ENCODE results near the gene CHAF1B. TPM values are rescaled to one million over a fixed set of nuclear protein-coding genes. Genes with fewer than 3 reads are reported as not detected.

The CHAF1B gene
- total RNA-seq, 6 experiments from 2014 or later: 0.27 to 2.1 (median 0.72) TPM

DNA sequence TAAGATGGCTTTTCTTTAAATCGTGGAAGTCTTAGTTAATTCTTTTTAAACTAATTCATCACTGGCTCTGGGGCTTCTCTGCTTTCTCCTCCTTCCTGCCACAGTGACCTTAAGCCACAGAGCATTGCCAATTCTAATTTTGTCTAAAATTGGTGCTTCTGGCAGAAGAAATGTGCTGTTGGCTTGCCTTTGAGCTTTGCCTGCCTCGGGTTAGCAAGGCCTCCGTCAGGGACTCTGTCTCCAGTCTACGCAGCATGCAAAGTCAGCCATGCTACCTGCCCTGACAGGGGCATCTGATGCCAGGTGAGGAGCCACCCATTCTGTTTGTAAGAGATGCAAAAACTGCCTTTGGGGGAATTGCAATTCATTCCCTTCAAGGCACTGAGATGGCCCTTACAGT, 69.5 kb downstream of the CHAF1B start:
- intact Hi-C loops (cut with DNase I): no loop called here
- no peak overlapping the region for H3K27ac ChIP-seq
- H3K4me3 ChIP-seq: no peak overlapping the region
- H3K27me3 ChIP-seq: no peaks in the 10 kb centered on the region
- DNase-seq: no peak
- TF ChIP-seq, protein P1, sequence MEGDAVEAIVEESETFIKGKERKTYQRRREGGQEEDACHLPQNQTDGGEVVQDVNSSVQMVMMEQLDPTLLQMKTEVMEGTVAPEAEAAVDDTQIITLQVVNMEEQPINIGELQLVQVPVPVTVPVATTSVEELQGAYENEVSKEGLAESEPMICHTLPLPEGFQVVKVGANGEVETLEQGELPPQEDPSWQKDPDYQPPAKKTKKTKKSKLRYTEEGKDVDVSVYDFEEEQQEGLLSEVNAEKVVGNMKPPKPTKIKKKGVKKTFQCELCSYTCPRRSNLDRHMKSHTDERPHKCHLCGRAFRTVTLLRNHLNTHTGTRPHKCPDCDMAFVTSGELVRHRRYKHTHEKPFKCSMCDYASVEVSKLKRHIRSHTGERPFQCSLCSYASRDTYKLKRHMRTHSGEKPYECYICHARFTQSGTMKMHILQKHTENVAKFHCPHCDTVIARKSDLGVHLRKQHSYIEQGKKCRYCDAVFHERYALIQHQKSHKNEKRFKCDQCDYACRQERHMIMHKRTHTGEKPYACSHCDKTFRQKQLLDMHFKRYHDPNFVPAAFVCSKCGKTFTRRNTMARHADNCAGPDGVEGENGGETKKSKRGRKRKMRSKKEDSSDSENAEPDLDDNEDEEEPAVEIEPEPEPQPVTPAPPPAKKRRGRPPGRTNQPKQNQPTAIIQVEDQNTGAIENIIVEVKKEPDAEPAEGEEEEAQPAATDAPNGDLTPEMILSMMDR (IDR thresholded peaks at IDR 0.05): no peak
- TF ChIP-seq POLR2A (IDR thresholded peaks at IDR 0.05): no peak
- no peak for ATAC-seq
- WGBS (ENCODE audit: insufficient coverage, low coverage, low lambda C conversion rate, missing lambda C conversion rate): 59% methylated on average over 3 of the region's 4 CpGs
- peaks cover 0 to 4% (median 0%) of the 10 kb centered on the region in 4 donors for H3K4me1 ChIP-seq
- no peaks in the 10 kb centered on the region for H3K36me3 ChIP-seq
- no peaks in the 10 kb centered on the region for H3K9me3 ChIP-seq

DNA sequence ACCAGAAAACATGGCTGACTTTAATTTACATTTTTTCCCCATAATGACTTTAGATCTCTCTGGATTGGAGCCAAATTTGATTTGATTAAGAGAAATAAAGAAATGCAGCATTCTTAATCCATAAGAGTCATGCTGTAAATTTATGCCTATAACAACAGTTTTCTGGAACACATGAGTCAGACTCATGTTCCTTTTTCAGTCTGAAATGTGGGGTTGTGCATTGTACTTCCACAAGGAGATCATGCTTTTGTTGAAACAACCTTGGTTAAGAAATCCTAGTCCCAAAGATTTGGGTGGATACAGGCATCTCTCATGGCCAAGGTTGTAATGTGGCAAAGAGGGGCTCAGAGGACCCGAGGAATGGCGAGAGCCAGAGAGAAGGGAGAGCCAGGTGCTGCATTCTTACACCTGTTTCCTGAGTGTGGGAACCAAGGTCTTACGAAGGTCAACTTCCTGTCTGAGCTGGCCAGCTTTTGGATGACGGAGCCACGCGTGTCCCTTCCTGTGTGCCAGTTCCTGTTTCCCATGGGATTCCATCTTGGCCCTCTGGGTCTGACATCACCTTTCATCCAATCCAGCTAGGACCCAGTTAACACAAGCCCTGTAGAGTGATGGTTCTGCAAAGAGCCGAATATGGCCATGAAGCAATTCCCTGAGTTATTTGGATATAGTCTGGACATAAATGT, 71.7 kb downstream of the CHAF1B start:
- TF ChIP-seq, protein P1 (IDR thresholded peaks at IDR 0.05): no peak
- TF ChIP-seq POLR2A (IDR thresholded peaks at IDR 0.05): no peak
- H3K9me3 ChIP-seq: no peaks in the 10 kb centered on the region
- no peaks in the 10 kb centered on the region for H3K27me3 ChIP-seq
- H3K4me3 ChIP-seq: no peak overlapping the region
- WGBS (ENCODE audit: insufficient coverage, low coverage, low lambda C conversion rate, missing lambda C conversion rate): 73% methylated on average over 3 of the region's 7 CpGs
- no peaks in the 10 kb centered on the region for H3K36me3 ChIP-seq
- H3K27ac ChIP-seq: no peak overlapping the region
- DNase-seq (no peak), ATAC-seq (no peak)
- peaks cover 0 to 14% (median 2%) of the 10 kb centered on the region in 4 donors for H3K4me1 ChIP-seq
- intact Hi-C loops (cut with DNase I): no loop called here

DNA sequence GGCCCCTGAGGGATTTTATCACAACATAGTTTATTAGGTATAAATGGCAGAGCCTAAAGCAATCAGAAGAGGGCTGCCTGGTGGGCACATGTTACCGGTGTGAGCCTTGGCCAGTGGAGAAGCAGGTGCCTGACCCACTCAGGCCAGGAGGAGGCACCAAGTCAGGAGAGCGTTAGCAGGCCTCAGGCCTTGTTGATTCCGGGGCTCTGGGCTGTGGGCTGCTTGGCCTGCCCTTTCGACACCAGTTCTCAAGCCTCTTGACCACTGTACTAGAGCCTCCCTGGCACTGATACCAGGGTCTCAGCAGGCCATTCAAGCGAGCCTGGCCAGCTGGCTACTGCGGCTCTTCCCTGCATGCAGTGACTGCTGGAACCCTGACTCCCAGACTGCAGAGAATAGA, 73.9 kb downstream of the CHAF1B start:
- DNase-seq (no peak), ATAC-seq (no peak)
- no peaks in the 10 kb centered on the region for H3K9me3 ChIP-seq
- intact Hi-C loops (cut with DNase I): no loop called here
- no peak for TF ChIP-seq POLR2A (IDR thresholded peaks at IDR 0.05)
- TF ChIP-seq, protein P1 (IDR thresholded peaks at IDR 0.05): no peak
- H3K4me1 ChIP-seq: peaks cover 0 to 20% (median 9%) of the 10 kb centered on the region in 4 donors
- no CpG with 5 or more reads among the region's 6 CpGs for WGBS (ENCODE audit: insufficient coverage, low coverage, low lambda C conversion rate, missing lambda C conversion rate)
- no peak overlapping the region for H3K4me3 ChIP-seq
- H3K27me3 ChIP-seq: no peaks in the 10 kb centered on the region
- H3K36me3 ChIP-seq: no peaks in the 10 kb centered on the region
- no peak overlapping the region for H3K27ac ChIP-seq

DNA sequence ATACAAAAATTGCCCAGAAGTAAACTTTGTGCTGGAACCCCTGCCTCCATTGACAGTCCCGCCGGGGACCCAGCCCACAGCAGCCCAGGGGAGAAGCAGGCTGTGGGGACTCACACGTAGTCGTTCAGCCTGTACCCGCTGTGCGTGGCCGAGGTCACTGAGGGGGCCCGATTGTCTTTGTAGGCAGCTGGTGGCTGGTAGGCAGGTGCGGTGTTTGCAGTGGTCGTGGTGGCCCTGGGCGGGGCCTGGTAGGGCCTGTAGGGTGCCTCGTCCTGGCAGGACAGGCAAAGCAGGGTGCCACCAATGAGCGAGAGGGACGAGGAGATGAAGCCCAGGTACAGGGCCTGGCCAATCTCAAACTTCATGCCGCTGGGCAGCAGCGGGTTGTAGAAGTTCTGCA, 75.7 kb downstream of the CHAF1B start:
- DNase-seq: no peak
- WGBS (ENCODE audit: insufficient coverage, low coverage, low lambda C conversion rate, missing lambda C conversion rate): 71% methylated on average over 11 of the region's 16 CpGs
- no peak overlapping the region for H3K4me3 ChIP-seq

More for the DNA sequence above, 75.7 kb downstream of the CHAF1B start:
- Histone ChIP-seq H3K27me3 (no peaks in the 10 kb centered on the region), H3K4me1 (peaks cover 0 to 20% (median 9%) of the 10 kb centered on the region in 4 donors), H3K27ac (peak overlapping the region in 1 of 3 donors; percentile 43), H3K36me3 (no peaks in the 10 kb centered on the region), H3K9me3 (no peaks in the 10 kb centered on the region)
- no peak for ATAC-seq
- intact Hi-C loops (cut with DNase I): no loop called here
- no peak for TF ChIP-seq POLR2A (IDR thresholded peaks at IDR 0.05)
- TF ChIP-seq, protein P1 (IDR thresholded peaks at IDR 0.05): no peak

Measured in right lobe of liver (tissue), 6 donors.